Stimulated activated CD4-positive, alpha-beta T cell treated with anti-CD3 and anti-CD28 coated beads, Interleukin-15, amount 100 ng/mL, for 48 hours (primary cell): ENCODE measurements around the gene KCNA4.
"Not testable (repeated sequence)": the region's sequence is repeated elsewhere in the genome, so short reads cannot be mapped to it uniquely, and the experiment has no call there.

Experiments
- DNase-seq, 2 donors: peaks; one replicate each; pipeline ENCODE4 v3.0.0-alpha.2; 2020; ENCODE audit warnings: low read depth in 2 of 2

The KCNA4 gene

DNA sequence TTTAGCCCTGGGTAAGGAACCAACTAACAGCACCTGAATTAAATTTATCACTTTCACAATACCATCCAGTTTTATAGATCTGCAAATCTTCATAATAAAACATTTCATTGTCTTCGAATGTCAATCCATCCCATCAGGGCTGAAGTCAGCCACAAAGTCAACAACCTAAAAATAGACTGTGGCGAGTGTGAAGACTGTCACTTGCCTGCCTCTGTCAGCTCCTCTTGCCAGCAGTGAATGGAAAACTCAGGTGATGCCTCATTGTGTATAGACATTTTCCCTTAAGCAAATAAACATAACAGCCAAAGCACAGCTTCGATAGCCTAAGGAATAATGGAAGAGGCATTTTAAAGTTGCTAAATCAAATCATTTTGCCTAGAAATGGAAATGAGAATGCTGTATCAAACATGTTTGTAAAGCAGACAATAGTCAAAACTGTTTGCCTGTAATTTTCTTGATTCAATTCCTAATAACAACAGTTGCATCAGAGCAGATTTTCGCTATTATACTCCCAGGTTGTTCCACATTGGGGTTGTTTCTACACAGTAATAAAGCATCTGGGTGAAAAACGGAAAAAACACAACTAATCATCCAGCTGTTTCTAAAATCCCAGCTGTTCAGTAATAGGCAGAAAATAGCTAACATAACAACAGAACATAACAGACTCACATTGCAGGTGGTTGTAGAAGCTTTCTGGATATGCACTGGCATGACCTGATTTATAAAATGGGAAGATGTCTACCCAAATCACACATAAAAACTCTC is 15.7 kb downstream of the KCNA4 start:
- no peak for DNase-seq

DNA sequence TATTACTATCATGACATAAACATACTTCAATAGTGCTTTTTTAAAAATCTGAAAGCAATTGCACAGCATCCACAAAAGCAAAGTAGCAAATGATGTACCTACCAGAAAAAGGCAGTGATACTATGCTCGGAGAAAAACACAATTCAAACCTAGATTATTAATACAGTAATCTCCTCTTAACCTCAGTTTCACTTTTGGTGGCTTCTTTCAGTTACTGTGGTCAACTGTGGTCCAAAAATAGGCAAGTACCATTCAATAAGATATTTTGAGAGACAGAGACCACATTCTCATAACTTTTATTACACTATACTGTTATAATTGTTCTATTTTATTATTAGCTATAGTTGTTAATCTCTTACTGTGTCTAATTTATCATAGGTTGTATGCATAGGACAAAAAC is 20.8 kb downstream of the KCNA4 start:
- DNase-seq = no peak

DNA sequence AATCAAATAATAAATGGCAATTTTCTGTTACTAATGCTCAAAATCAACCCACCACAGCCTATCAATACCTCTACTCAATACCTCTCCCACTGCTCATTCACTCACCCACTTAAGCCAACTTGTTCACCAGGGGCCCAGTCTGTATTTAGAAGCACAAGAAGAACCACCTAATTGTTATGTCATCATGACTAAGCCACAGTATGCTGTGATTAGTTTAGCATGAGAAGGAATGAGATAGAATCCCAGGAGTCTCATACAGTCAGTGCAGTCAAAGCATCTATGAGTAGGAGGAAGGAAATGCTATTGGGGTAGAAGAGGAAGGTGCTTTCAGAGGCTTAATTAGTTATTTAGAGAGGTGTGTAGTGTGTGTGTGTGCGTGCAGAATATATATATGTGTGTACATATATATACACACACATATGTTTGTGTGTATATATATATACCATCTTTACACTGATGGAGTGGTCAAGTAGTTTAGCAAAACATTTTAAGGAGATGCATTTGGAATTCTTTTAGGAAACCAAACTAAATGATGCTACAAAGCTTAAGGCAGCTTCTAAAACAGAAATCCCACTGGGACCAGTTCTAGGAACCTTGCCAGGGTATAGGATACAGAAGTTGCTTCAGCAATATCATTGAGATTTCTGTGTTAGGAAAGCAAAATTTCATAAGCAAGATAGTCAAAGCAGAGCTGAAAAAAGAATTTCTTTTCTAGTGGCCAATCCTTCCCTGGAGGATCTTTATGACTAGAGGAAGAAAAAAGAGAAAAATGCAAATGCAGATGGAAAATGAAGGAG is 27.5 kb downstream of the KCNA4 start:
- no peak for DNase-seq

DNA sequence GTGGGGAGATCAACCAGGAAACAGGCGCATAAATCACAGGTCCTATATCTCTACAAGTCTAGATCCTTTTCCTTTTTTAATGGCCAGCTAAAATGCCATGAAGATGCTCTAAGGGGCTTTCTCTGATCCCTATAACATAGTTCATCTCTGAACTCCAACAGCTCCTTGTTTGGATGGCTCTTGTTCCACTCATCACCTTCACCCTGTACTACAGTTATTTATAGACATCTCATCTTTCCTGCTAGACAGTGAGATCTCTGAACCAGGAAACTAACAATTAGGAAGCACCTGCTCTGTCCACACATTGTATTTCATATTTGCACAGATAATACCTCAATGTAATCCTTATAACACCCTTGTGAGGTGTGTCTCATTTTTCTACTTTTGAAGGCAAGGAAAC is 31.6 kb downstream of the KCNA4 start:
- DNase-seq = no peak

DNA sequence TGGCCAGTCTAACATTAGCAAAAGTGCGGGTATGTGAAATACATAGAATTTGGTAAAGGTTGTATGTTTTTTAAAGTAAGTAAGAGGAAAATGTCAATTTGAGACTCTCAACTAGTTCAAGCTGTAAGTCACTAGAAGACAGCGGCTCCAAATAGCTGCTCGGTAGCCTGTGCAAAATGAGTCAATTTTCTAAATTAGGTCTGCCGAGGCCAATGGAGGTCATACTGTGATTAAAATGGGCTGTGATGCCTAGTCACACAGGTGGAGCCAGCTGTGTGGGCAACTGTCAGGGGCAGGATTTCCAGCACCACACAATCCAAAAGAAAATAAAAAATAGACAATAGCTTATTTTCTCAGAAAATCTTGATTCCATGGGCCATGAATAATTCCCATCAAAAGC is 32.3 kb downstream of the KCNA4 start:
- no peak for DNase-seq

DNA sequence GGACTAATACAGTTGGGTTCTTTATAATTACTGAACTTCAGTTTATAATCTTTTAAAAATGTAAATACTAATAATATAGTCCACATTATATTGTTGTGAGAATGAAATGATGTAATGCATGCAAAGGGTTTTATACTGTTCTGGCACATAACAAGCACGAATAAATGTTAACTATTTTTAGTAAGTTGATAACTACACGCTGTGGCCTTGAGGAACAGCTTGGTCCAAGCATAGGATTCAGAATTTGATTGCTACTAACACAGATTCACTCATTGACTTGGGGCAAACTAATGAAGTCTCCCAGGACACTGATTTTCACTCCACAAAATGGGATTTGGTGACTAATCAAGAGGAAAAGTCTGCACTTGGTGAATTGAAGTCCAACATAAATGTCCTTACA is 38.3 kb downstream of the KCNA4 start:
- no peak for DNase-seq

DNA sequence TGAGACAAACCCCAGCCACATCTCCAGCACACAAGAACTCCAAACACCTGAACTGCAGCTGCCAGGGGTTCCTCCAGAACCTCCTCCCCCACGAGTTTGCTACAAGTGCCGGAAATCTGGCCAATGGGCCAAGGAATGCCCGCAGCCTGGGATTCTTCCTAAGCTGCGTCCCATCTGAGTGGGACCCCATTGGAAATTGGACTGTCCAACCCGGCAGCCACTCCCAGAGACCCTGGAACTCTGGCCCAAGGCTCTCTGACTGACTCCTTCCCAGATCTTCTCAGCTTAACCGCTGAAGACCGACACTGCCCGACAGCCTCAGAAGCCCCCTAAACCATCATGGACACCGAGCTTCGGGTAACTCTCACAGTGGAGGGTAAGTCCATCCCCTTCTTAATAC is 41.2 kb downstream of the KCNA4 start:
- not testable (repeated sequence) for DNase-seq

DNA sequence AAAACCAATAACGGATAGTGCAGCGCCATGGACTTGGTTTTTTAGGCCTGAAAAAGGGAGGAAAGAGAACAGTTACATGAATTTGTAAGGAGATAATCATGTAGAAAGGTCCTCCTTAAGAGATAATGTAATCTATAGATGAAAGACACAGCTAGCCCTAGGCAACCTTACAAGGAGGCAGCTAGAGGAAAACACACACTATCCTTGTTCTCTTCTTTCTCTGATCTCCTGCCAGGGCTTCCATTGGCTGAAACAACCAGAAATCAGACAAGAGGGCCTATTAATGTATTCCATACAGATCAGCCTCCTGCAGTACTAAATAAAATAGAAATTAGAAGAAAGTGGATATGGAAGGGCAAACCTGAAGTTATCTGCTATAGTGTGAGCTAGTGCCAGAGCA is 53.0 kb downstream of the KCNA4 start:
- DNase-seq = no peak

DNA sequence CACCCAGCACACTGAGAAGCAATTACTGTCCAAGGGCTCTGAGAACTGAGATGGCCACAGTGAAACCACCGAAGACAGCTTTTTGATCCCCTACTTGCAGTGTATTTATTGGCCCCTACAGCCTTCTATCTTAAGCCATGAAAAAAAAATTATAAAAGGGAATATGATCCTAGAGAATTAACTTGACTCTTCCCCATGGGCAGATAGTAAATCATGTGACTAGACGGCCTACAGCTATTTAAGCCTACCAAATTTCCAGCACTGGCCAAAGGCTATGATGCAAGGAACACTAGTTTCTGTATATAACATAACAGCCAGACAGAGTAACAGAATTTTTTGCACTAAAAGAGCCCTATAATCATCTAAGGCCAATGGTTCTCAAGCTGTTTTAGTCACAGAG is 53.8 kb downstream of the KCNA4 start:
- no peak for DNase-seq

DNA sequence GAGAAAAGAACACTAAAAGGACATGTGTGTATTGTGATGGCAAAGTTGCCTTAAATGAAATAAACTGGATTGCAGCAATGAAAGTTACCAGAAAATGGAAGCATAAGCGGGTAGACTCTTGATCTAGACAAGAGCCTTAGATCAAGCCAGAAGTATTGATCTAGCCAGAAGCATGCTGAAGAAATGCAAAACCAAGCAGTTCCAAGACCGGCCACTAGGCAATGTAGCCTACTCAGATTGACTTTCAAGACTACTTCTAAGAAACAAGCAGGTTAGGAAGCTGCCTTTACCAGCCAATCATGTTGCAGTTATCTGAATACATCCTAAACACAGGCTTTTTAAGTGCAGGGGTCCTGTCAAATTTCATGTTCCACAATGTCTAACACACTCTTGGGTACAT is 54.6 kb downstream of the KCNA4 start:
- DNase-seq = no peak
